Measurements from ENCODE around the gene LUZP2. TPM values are rescaled to one million over a fixed set of nuclear protein-coding genes. Genes with fewer than 3 reads are reported as not detected.

LUZP2 gene
- total and polyA plus RNA-seq, 4 donors: 0.05 TPM; not detected in 3

GRCh38 chr11:24653901-24654300 is 157.0 kb downstream of the LUZP2 start:
- WGBS: 90% methylated on average over 4 of the region's 4 CpGs
- Histone ChIP-seq H3K4me3 (ENCODE audit: low read depth in 1 of 3, low read length in 3 of 3) (no peak overlapping the region), H3K27ac (ENCODE audit: low read depth in 1 of 2, low read length in 2 of 2) (no peak overlapping the region), H3K9ac (ENCODE audit: low read depth in 1 of 2, low read length in 2 of 2) (no peak overlapping the region), H3K36me3 (ENCODE audit: control insufficient read depth in 4 of 4, insufficient read depth in 3 of 4, low read depth in 1 of 4, low read length in 3 of 4) (no peaks in the 10 kb centered on the region), H3K27me3 (ENCODE audit: control insufficient read depth in 4 of 4, insufficient read depth in 4 of 4, low read length in 3 of 4) (no peaks in the 10 kb centered on the region), H3K4me1 (ENCODE audit: control insufficient read depth in 4 of 4, insufficient read depth in 4 of 4, low read length in 3 of 4) (no peaks in the 10 kb centered on the region), H3K9me3 (ENCODE audit: control insufficient read depth in 4 of 4, low read length in 3 of 4) (no peaks in the 10 kb centered on the region)
- TF ChIP-seq ATF3 (IDR thresholded peaks at IDR 0.05): no peak
- TF ChIP-seq JUND (IDR thresholded peaks at IDR 0.05): no peak
- TF ChIP-seq REST (IDR thresholded peaks at IDR 0.05): no peak
- no peak for TF ChIP-seq FOXA2 (IDR thresholded peaks at IDR 0.05)
- no peak for TF ChIP-seq MAX (IDR thresholded peaks at IDR 0.05)
- TF ChIP-seq YY1 (IDR thresholded peaks at IDR 0.05): no peak
- no peak for TF ChIP-seq HNF4G (IDR thresholded peaks at IDR 0.05)
- no peak for TF ChIP-seq TAF1 (conservative IDR thresholded peaks at IDR 0.05)
- TF ChIP-seq RAD21 (IDR thresholded peaks at IDR 0.05): no peak
- TF ChIP-seq HNF4A (conservative IDR thresholded peaks at IDR 0.05): no peak
- no peak for TF ChIP-seq SP1 (IDR thresholded peaks at IDR 0.05)
- TF ChIP-seq FOXA1 (IDR thresholded peaks at IDR 0.05): no peak
- DNase-seq (ENCODE audit: low spot score): no peak

GRCh38 chr11:24661331-24661730 is 164.5 kb downstream of the LUZP2 start:
- Histone ChIP-seq H3K4me3 (ENCODE audit: low read depth in 1 of 3, low read length in 3 of 3) (no peak overlapping the region), H3K9ac (ENCODE audit: low read depth in 1 of 2, low read length in 2 of 2) (no peak overlapping the region), H3K36me3 (ENCODE audit: control insufficient read depth in 4 of 4, insufficient read depth in 3 of 4, low read depth in 1 of 4, low read length in 3 of 4) (no peaks in the 10 kb centered on the region), H3K9me3 (ENCODE audit: control insufficient read depth in 4 of 4, low read length in 3 of 4) (no peaks in the 10 kb centered on the region), H3K4me1 (ENCODE audit: control insufficient read depth in 4 of 4, insufficient read depth in 4 of 4, low read length in 3 of 4) (no peaks in the 10 kb centered on the region), H3K27me3 (ENCODE audit: control insufficient read depth in 4 of 4, insufficient read depth in 4 of 4, low read length in 3 of 4) (no peaks in the 10 kb centered on the region), H3K27ac (ENCODE audit: low read depth in 1 of 2, low read length in 2 of 2) (no peak overlapping the region)
- TF ChIP-seq FOXA1 (IDR thresholded peaks at IDR 0.05): no peak
- no peak for TF ChIP-seq HNF4G (IDR thresholded peaks at IDR 0.05)
- TF ChIP-seq FOXA2 (IDR thresholded peaks at IDR 0.05): no peak
- TF ChIP-seq GABPA (IDR thresholded peaks at IDR 0.05 in 1 of 2, conservative IDR thresholded peaks at IDR 0.05 in 1 of 2): no peak
- no peak for TF ChIP-seq REST (IDR thresholded peaks at IDR 0.05)
- no peak for TF ChIP-seq YY1 (IDR thresholded peaks at IDR 0.05)
- no peak for DNase-seq (ENCODE audit: low spot score)
- WGBS: 67% methylated on average over 1 of the region's 1 CpG

Data from liver (tissue), 9 donors.